HuH-7.5 (cell line): ENCODE measurements around the gene TFCP2L1.

Experiments
- DNase-seq: peaks from one replicate; pipeline ENCODE4 v3.0.0; 2011; ENCODE audit warnings: low spot score

The TFCP2L1 gene

GRCh38 chr2:121219866-121220265, 65.1 kb downstream of the TFCP2L1 start:
- no peak for DNase-seq

GRCh38 chr2:121218386-121218938, 66.5 kb downstream of the TFCP2L1 start:
- DNase-seq: no peak

GRCh38 chr2:121217627-121218026, 67.4 kb downstream of the TFCP2L1 start:
- DNase-seq: no peak

GRCh38 chr2:121214296-121214695, 70.7 kb downstream of the TFCP2L1 start:
- DNase-seq: no peak

- no peak for DNase-seq
These were observed 71.6 kb downstream of the TFCP2L1 start for GRCh38 chr2:121213386-121213785.

GRCh38 chr2:121212661-121213325, 72.2 kb downstream of the TFCP2L1 start:
- DNase-seq: no peak

GRCh38 chr2:121211689-121212151, 73.3 kb downstream of the TFCP2L1 start:
- DNase-seq: no peak

- DNase-seq: no peak
These were observed 73.8 kb downstream of the TFCP2L1 start for GRCh38 chr2:121211251-121211650.

- DNase-seq: no peak
These were observed 74.3 kb downstream of the TFCP2L1 start for GRCh38 chr2:121210691-121211090.

GRCh38 chr2:121209014-121209610, 75.9 kb downstream of the TFCP2L1 start:
- no peak for DNase-seq

- DNase-seq: no peak
These were observed 77.5 kb downstream of the TFCP2L1 start for GRCh38 chr2:121207494-121207893.

GRCh38 chr2:121205321-121205942, 79.6 kb downstream of the TFCP2L1 start:
- no peak for DNase-seq

GRCh38 chr2:121203591-121204249, 81.3 kb downstream of the TFCP2L1 start:
- no peak for DNase-seq

GRCh38 chr2:121202541-121203310, 82.3 kb downstream of the TFCP2L1 start:
- DNase-seq: no peak

- no peak for DNase-seq
These were observed 83.2 kb downstream of the TFCP2L1 start for GRCh38 chr2:121201796-121202195.

- no peak for DNase-seq
These were observed 84.3 kb downstream of the TFCP2L1 start for GRCh38 chr2:121200419-121201315.

- DNase-seq: no peak
These were observed 85.0 kb downstream of the TFCP2L1 start for GRCh38 chr2:121200011-121200347.

GRCh38 chr2:121199281-121200010, 85.6 kb downstream of the TFCP2L1 start:
- DNase-seq: no peak

- DNase-seq: no peak
These were observed 87.5 kb downstream of the TFCP2L1 start for GRCh38 chr2:121197369-121198091.

- no peak for DNase-seq
These were observed 88.2 kb downstream of the TFCP2L1 start for GRCh38 chr2:121196849-121197155.
